Fibroblast of lung (primary cell): ENCODE measurements around the gene TMEM169. TPM values are rescaled to one million over a fixed set of nuclear protein-coding genes. Genes with fewer than 3 reads are reported as not detected.

Experiments used
- DNase-seq, 2 donors: peaks; one replicate each; pipeline versions ENCODE4 v3.0.0 to v3.0.0-alpha.2; 2010; ENCODE audit warnings: low read depth in 2 of 2
- H2AFZ ChIP-seq: 2 replicates; pipeline ENCODE4 v1.5.1; 2012; ENCODE audit warnings: low read length, control low read depth, inconsistent platforms
- H3K27ac ChIP-seq: 2 replicates; pipeline ENCODE4 v1.5.1; 2011; ENCODE audit warnings: low read length, control low read depth; ENCODE audit not compliant: insufficient read depth
- H3K27me3 ChIP-seq: 2 replicates; pipeline ENCODE4 v1.5.1; 2011; ENCODE audit warnings: mild to moderate bottlenecking, low read length; ENCODE audit not compliant: control insufficient read depth, insufficient read depth
- H3K36me3 ChIP-seq: 2 replicates; pipeline ENCODE4 v1.5.1; 2011; ENCODE audit warnings: low read length; ENCODE audit not compliant: control insufficient read depth, insufficient read depth
- H3K4me1 ChIP-seq: 2 replicates; pipeline ENCODE4 v1.5.1; 2011; ENCODE audit warnings: low read length; ENCODE audit not compliant: control insufficient read depth, insufficient read depth; ENCODE audit errors: extremely low read depth
- H3K4me2 ChIP-seq: 2 replicates; pipeline ENCODE4 v1.5.1; 2011; ENCODE audit warnings: low read length, control low read depth; ENCODE audit not compliant: insufficient read depth; ENCODE audit errors: extremely low read depth
- H3K4me3 ChIP-seq, 4 experiments: fragments of 200-600 bp in 1 of 4; sonication (generic) in 1 of 4; replicated peaks in 1 of 4; 2 replicates each; pipeline ENCODE4 v1.5.1; 2011 to 2016; ENCODE audit warnings: low read length in 4 of 4, low read depth in 3 of 4, mild to moderate bottlenecking in 3 of 4, control low read depth in 2 of 4, inconsistent platforms in 1 of 4, mixed read lengths in 1 of 4; ENCODE audit not compliant: insufficient read depth in 1 of 4; ENCODE audit errors: control extremely low read depth in 1 of 4
- H3K79me2 ChIP-seq: 2 replicates; pipeline ENCODE4 v1.5.1; 2012; ENCODE audit warnings: mild to moderate bottlenecking, low read length, inconsistent platforms; ENCODE audit not compliant: control insufficient read depth, insufficient read depth
- H3K9ac ChIP-seq: 2 replicates; pipeline ENCODE4 v1.5.1; 2011; ENCODE audit warnings: mild to moderate bottlenecking, low read length, control low read depth; ENCODE audit not compliant: insufficient read depth
- H3K9me3 ChIP-seq: 2 replicates; pipeline ENCODE4 v1.5.1; 2012; ENCODE audit warnings: low read depth, low read length; ENCODE audit not compliant: control insufficient read depth, insufficient read depth
- H4K20me1 ChIP-seq: 2 replicates; pipeline ENCODE4 v1.5.1; 2011; ENCODE audit warnings: low read length; ENCODE audit not compliant: control insufficient read depth, insufficient read depth; ENCODE audit errors: extremely low read depth
- EZH2 ChIP-seq: IDR thresholded peaks from 2 replicates; pipeline ENCODE4 v1.5.1; 2012; ENCODE audit warnings: low read length, control low read depth, mild to moderate bottlenecking; ENCODE audit errors: missing control alignments
- polyA plus RNA-seq, 2 donors: library from polyadenylated mRNA; depleted of rRNA in 1 of 2; stranded (reverse) in 1 of 2; unstranded in 1 of 2; fragments of >200 nt; gene quantifications; 2 replicates each; pipeline ENCODE4 v1.2.1, GENCODE V29; 2011 to 2012; ENCODE audit warnings: missing spikeins in 1 of 2
- total RNA-seq: library from RNA; depleted of rRNA; stranded (reverse); fragments of >200 nt; gene quantifications from 2 replicates; pipeline ENCODE4 v1.2.1, GENCODE V29; 2014
- TF ChIP-seq, protein P1 (sequence below), 2 donors: IDR thresholded peaks in 1 of 2; conservative IDR thresholded peaks in 1 of 2; 1 replicate in 1 of 2; 2 replicates in 1 of 2; pipeline ENCODE4 v1.5.1; 2011 to 2012; ENCODE audit warnings: low read length in 2 of 2, control low read depth in 1 of 2, inconsistent platforms in 1 of 2, low read depth in 1 of 2, mild to moderate bottlenecking in 1 of 2

Gene TMEM169
- total and polyA plus RNA-seq, 2 donors (not counting 1 experiment from before 2014, with no cell fraction given), result 0.10 to 0.50 TPM

DNA sequence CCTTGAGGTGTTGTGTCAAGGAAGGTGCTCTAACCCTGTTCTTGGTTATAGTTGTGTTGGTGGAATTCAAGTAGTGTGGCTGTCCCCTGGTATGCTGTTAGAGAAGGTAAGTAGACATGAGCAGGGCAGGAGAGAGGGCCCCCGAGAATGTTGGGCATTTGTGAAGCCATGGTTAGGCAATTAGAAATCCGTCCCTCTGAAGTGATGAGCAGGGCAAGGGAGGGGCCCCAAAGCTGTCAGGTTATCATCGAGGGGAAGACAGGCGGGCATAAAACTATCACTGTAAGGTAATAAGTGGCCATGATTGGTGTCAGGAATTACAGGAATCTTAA is 32.6 kb downstream of the TMEM169 start:
- Histone ChIP-seq H4K20me1 (no peaks in the 10 kb centered on the region), H3K27ac (peak overlapping the region; percentile 16), H3K4me1 (peaks cover 9% of the 10 kb centered on the region), H3K36me3 (peaks cover 12% of the 10 kb centered on the region), H2AFZ (no peak overlapping the region), H3K4me3 (no peak overlapping the region), H3K79me2 (peaks cover 75% of the 10 kb centered on the region), H3K4me2 (no peak overlapping the region), H3K27me3 (no peaks in the 10 kb centered on the region), H3K9me3 (no peaks in the 10 kb centered on the region), H3K9ac (no peak overlapping the region)
- no peak for DNase-seq
- TF ChIP-seq EZH2, result no peak
- TF ChIP-seq, protein P1, sequence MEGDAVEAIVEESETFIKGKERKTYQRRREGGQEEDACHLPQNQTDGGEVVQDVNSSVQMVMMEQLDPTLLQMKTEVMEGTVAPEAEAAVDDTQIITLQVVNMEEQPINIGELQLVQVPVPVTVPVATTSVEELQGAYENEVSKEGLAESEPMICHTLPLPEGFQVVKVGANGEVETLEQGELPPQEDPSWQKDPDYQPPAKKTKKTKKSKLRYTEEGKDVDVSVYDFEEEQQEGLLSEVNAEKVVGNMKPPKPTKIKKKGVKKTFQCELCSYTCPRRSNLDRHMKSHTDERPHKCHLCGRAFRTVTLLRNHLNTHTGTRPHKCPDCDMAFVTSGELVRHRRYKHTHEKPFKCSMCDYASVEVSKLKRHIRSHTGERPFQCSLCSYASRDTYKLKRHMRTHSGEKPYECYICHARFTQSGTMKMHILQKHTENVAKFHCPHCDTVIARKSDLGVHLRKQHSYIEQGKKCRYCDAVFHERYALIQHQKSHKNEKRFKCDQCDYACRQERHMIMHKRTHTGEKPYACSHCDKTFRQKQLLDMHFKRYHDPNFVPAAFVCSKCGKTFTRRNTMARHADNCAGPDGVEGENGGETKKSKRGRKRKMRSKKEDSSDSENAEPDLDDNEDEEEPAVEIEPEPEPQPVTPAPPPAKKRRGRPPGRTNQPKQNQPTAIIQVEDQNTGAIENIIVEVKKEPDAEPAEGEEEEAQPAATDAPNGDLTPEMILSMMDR (conservative IDR thresholded peaks at IDR 0.05 in 1 of 2, IDR thresholded peaks at IDR 0.05 in 1 of 2; ENCODE audit: low read depth in 1 of 2, low read length in 2 of 2), result no peak

DNA sequence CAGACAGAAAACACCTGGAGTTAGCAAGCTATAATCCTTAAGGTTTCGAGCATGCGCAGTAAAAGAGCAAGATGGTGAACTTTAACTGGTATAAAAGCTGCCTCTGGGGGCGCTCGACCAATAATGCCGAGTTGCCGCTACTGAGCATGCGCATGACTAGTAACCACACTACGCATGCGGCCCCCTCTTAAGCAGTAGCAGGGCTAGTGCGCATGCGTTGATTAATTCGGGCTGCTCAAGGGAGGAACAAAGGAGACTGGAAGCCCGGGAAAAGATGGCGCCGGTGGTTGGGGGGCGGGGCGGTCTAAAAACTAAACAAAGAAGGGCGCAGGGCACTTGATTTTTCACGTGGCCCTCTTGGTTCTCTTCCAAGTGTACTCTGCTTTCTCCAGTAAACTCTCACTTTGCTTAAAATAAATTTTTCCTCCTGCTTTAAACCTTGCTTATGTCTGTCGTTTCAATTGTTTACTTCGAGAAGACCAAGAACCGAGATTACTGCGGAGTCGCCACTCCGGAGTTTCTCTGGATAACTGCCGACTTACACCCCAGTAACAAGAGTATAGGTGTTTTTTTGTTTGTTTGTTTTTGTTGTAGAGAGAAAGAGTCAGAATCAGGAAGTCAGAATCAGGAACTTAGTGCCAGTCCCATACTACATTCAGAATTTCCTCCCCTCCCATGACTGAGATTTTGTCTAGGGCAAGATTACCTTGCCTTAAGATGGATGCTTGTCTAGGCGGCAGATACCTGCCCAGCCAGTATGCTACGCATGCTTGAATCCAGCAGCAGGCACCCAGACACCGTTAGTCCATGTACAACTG is 33.2 kb downstream of the TMEM169 start:
- Histone ChIP-seq H3K4me3 (peak overlapping the region; percentile 35 to 85 (median 49)), H2AFZ (no peak overlapping the region), H4K20me1 (no peaks in the 10 kb centered on the region), H3K36me3 (peaks cover 12% of the 10 kb centered on the region), H3K27me3 (no peaks in the 10 kb centered on the region), H3K79me2 (peaks cover 71% of the 10 kb centered on the region), H3K9me3 (no peaks in the 10 kb centered on the region), H3K27ac (peak overlapping the region; percentile 79), H3K4me2 (peak overlapping the region; percentile 85), H3K9ac (peak overlapping the region; percentile 17), H3K4me1 (peaks cover 9% of the 10 kb centered on the region)
- TF ChIP-seq, protein P1 (conservative IDR thresholded peaks at IDR 0.05 in 1 of 2, IDR thresholded peaks at IDR 0.05 in 1 of 2; ENCODE audit: low read depth in 1 of 2, low read length in 2 of 2), result peak; percentile 70 to 86
- TF ChIP-seq EZH2, result no peak
- DNase-seq, result peak; percentile 96 to 100

DNA sequence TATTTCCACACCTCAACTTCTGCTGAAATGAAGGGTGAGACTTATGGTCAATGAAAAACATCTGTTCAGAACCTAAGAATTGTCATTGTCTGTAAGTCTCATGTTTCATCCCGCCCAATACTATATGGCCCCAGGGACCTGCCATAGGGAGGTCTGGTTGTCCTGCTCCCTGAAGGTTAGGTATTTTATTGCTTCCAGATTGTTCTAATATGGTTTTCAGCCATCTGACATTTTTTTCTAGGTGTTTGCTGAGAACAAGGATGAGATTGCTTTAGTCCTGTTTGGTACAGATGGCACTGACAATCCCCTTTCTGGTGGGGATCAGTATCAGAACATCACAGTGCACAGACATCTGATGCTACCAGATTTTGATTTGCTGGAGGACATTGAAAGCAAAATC is 34.7 kb downstream of the TMEM169 start:
- Histone ChIP-seq H3K9me3 (no peaks in the 10 kb centered on the region), H3K4me2 (no peak overlapping the region), H4K20me1 (no peaks in the 10 kb centered on the region), H3K4me3 (no peak overlapping the region), H3K4me1 (peaks cover 7% of the 10 kb centered on the region), H3K27me3 (no peaks in the 10 kb centered on the region), H2AFZ (no peak overlapping the region), H3K36me3 (peaks cover 12% of the 10 kb centered on the region), H3K79me2 (peaks cover 60% of the 10 kb centered on the region), H3K27ac (no peak overlapping the region), H3K9ac (no peak overlapping the region)
- TF ChIP-seq, protein P1 (conservative IDR thresholded peaks at IDR 0.05 in 1 of 2, IDR thresholded peaks at IDR 0.05 in 1 of 2; ENCODE audit: low read depth in 1 of 2, low read length in 2 of 2), result no peak
- no peak for TF ChIP-seq EZH2
- no peak for DNase-seq
